ENCODE results near the gene STRN3. TPM values are rescaled to one million over a fixed set of nuclear protein-coding genes. Genes with fewer than 3 reads are reported as not detected.
"Not testable (repeated sequence)": the region's sequence is repeated elsewhere in the genome, so short reads cannot be mapped to it uniquely, and the experiment has no call there.

The STRN3 gene
- total RNA-seq, 1 donor from 2014 or later = 84.0 TPM

DNA sequence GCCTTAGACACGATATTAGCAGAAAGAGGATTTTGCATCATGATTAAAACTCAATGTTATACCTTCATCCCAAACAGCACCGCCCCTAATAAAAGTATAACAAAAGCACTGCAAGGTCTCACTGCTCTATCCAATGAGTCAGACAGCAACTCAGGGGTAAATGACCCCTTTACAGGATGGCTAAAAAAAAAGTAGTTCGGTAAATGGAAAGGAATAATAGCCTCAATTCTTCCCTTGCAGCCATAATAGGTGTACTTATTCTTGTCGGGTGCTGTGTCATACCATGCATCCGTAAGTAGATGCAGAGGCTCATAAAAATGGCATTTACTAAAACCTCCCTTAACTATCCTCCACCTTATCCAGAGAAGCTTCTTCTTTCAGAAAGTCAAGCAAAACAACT, 54.6 kb downstream of the STRN3 start:
- DNase-seq (ENCODE audit: low spot score) = no peak

DNA sequence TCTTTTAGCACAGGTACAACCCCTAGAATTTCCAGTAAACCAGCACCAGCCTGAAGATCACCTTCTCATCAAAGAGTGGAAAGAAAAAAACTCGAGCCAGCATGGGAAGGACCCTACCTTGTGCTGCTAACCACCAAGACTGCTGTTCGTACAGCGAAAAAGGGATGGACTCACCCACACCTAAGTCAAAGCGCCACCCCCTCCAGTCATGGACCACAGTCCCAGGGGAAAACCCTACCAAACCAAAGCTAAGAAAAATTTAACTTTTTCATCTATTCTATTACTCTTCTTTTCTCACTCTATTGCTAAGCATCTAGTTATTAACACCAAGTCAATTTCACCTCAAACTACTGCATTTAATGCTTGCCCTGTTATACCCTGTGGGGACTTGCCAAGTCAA, 56.4 kb downstream of the STRN3 start:
- DNase-seq (ENCODE audit: low spot score) = not testable (repeated sequence)

DNA sequence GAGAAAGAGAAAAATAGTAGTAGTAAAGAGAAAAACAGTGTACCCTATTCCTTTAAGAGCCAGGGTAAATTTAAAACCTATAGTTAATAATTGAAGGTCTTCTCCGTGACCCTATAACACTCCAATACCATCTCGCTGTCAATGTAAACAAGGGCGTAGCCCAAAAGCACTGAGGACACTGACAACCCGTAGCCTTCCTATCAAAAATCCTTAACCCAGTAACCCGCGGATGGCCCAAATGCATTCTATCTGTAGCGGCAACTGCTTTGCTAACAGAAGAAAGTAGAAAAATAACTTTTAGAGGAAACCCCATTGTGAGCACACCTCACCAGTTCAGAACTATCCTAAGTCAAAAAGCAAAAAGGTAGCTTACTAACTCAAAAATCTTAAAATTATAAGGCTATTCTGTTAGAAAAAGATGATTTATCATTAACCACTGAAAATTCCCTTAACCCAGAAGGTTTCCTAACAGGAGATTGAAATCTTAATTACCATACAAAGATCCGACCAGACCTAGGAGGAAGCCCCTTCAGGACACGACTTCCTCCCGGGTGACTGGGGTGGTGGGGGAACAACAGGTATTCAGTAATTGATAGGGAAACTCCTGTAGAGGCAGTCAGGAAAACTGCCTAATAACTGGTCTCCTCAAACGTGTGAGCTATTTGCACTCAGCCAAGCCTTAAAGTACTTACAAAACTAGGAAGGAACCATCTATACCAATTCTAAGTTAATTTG, 58.6 kb downstream of the STRN3 start:
- not testable (repeated sequence) for DNase-seq (ENCODE audit: low spot score)

DNA sequence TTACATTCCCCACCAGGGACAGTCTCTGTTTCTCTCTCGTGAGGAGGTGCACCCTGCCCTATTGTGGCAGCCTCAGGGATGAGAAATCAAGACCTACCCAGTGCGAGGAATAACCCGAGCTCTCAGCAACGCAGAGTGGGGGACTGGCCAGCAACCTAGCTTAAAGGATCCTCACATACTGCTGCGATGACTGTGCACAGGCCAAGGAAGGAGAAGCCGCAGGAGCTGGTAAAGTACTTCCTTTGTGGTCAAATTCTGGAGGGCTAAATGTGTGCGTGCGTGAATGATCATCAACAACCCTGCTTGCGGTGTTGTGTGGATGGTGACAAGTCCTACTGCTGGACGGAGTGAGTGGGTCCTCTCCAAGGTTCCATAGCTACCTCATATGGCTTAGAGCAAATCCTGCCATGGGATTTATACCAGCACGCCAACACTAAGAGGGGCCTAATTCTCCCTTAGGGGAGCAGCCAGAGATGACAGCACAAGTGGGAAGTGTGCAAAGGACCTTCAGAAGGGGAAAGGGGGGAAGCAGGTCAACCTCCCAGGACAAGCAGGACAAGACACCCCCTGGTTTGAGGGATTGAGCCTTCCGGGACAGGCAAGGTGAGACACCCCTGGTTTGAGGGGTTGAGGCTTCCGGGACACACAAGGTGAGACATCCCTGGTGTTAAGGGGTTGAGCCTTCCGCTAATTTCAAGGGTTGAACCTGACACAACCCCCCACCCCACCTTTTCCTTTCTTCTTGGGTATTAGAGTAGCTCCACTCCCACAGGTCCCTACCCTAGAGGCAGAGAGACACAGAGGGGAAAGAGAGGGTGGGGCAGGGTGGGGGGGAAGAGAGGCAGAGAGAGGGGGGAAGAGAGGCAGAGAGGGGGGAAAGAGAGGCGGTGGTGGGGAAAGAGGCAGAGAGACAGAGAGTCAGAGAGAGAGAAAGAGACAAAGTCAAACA, 59.5 kb downstream of the STRN3 start:
- DNase-seq (ENCODE audit: low spot score) = no peak

DNA sequence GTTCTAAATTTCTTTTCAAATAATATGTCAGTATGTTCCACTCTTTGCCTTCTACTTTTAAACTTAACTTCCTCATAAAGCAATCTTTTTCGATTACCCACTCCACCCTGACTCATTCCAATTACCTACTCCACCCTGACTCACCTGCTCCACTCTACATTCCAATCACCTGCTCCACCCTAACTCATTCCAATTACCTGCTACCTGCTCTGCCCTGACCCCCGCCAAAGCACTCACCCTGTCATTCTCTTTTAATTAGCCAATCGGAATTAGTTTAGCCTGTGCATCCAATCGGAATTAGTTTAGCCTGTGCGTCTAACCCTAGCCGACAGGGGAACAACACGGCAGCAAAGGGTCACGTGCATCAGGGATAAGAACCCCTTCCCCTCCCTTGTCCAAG, 60.3 kb downstream of the STRN3 start:
- not testable (repeated sequence) for DNase-seq (ENCODE audit: low spot score)

DNA sequence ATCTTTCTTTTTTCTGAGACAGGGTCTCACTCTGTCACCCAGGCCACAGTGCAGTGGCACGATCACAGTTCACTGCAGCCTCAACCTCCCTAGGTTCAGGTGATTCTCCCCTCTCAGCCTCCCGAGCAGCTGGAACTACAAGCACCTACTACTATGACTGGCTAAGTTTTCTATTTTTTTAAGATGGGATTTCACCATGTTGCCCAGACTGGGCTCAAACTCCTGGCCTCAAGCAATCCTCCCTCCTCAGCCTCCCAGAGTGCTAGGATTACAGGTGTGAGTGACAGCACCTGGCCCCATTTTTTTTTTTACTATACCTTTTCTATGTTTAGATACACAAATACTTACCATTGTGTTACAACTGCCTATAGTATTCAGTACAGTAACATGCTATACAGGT, 63.6 kb downstream of the STRN3 start:
- not testable (repeated sequence) for DNase-seq (ENCODE audit: low spot score)

DNA sequence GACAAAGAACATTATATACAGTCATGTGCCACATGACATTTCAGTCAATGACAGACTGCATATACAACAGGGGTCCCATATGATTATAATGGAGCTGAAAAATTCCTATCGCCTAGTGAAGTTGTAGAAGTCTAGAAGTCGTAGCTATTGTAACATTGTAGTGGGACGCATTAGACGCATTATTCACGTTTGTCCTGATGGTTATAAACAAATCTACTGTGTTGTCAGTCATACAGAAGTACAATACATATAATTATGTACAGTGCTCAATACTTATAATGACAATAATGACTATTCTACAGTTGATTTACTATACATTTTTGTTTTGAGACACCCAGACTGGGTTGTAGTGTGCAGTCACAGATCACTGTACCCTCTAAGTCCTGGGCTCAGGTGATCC, 64.8 kb downstream of the STRN3 start:
- no peak for DNase-seq (ENCODE audit: low spot score)

DNA sequence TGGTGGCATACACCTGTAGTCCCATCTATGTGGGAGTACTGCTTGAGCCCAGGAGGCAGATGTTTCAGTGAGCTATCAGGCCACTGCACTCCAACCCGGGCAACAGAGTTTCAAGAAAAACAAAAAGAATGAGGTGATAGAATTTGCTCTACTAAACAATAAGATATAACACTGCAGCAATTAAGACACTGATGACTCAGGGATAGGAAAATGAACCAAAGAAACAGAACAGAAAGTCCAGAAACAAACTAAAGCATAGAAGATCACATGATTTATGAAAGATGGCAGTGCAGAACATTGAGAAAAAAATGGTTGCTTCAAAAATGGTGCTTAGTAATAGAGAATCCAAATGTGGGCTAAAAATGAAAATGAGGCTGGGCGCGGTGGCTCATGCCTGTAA, 66.0 kb downstream of the STRN3 start:
- DNase-seq (ENCODE audit: low spot score) = no peak

DNA sequence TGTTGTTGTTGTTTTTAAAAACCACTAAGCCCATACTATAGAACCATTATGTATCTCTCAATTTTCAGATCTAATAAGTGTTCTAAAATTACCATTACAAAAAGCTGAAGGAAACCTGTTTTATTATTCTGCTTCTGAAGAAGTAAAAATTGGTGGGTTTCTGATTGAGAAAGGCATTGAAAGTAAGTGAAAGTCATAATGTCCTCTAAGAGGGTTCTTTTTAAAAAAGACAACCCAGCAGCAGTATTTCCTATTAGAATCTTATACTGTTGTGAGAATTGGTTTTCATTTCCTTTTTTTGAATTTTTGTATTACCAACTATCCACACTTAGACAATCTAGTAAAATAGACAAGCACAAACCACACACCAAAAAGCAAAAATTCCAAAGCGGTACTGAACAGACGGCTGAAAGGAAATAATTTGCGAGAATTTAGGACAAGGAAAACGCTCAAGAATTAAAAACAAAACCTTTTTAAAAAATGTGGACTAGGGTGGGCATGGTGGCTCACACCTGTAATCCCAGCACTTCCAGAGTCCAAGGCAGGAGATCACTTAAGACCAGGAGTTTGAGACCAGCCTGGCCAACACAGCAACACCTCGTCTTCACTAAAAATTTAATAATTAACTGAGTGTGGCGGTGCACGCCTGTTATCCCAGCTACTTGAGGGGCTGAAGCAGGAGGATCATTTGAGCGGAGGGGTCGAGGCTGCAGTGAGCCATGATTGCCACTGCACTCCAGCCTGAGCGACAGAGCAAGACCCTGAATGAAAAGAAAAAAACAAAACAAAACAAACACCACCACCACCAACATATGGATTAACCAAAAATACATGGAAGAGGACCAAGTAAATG, 67.4 kb downstream of the STRN3 start:
- no peak for DNase-seq (ENCODE audit: low spot score)

DNA sequence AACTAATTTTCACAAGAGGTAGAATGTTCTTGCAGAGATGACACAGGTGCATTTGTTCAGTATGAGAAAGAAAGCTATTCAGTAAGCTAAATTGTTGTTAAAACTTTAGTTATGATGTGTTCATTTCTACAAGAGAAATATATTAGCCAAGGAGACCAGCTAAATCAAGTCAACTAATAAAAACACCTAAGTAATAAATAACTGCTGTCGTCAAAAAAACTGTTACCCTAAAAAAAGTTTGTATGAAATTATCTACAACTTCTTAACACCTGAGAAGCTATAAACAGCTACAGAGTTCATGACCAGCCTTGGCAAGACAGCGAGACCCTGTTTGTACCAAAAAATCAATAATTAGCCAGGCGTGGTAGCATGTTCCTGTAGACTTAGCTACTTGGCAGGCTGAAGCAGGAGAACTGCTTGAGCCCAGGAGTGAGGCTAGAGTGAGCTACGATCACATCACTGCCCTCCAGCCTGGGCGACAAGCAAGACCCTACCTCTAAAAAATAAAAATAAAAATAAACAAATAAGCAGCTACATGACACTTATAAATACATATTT, 68.3 kb downstream of the STRN3 start:
- no peak for DNase-seq (ENCODE audit: low spot score)

DNA sequence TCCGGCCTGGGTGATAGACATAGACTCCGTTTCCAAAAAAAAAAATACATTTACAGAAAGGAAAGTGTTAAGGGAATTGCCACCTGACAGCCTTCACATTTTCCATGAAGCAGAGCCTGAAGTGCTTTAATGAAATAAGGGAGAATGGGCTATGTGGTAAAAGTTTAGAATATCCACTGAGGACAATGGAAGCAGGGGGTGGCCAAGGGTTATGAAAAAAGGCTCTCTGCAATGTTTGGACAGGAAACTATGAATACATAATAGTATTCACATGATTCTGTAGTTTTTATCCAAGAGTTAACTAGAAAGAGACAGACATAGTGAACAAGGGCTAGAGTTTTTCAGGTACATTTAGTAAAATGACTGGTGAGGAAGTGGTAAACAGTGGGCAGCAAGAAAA, 76.5 kb downstream of the STRN3 start:
- DNase-seq (ENCODE audit: low spot score) = no peak

DNA sequence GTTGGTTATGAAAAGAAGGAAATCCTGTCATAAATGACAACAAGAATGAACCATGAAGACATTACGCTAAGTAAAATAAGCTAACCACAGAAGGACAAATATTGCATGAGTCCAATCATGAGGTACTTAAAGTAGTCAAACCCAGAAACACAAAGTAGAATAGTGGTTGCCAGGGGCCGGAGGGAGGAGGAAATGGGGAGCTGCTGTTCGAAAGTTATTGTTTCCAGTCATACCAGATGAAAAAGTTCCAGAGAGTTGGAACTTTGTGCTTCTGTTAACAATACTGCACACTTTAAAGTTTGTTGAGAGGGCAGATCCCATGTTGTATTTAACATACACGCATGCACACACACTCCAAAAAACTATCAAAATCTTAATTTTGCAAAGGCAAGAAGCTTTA, 82.5 kb downstream of the STRN3 start:
- DNase-seq (ENCODE audit: low spot score) = no peak

DNA sequence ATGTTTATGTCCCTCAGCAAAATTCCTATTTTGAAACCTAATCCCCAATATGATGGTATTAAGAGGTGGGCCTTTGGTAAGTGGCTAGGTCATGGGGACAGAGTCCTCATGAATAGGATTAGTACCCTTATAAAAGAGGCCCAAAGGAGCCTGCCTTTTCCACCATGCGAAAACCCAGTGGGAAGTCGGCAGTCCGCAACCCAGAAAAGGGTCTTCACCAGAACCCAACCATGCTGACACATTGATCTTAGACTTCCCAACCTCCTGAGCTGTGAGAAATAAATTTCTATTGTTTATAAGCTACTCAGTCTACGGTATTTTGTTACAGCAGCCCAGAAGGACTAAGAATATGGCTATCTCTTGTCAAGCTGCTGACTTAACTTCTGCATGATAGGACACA, 85.3 kb downstream of the STRN3 start:
- no peak for DNase-seq (ENCODE audit: low spot score)

DNA sequence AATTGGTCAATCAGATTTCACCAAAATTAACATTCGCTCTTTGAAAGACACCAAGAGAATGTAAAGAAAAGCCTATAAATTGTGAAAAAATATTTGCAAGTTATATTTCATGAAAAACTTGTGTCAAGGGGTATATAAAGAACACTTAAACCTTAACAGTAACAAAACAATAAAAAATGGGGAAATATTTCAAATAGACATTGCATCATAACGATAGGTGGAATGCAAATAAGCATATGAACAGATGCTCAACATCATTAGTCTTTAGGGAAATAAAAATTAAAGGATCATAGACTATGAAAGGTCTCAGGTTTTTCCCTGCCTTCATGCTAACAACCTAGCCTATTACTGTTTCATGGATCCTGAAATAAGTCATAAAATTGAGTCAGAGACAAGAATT, 87.6 kb downstream of the STRN3 start:
- no peak for DNase-seq (ENCODE audit: low spot score)

DNA sequence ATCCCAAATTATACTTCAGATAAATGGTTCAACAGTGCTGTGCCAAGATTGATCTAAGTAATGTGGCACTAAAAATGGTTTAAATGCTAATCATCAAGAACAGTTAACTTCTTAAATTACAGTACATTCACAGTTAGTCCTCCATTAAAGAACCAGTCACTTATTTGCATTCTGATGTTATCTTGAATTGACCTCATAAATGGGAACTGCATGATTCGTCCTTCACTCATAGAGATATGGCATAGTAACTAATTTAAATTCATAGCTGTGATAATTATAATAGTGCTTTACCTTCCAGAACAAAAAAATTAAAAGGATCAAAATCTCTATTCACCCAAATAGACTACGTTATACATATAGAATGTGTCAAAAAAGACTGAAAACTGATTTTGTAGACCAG, 90.7 kb downstream of the STRN3 start:
- no peak for DNase-seq (ENCODE audit: low spot score)

DNA sequence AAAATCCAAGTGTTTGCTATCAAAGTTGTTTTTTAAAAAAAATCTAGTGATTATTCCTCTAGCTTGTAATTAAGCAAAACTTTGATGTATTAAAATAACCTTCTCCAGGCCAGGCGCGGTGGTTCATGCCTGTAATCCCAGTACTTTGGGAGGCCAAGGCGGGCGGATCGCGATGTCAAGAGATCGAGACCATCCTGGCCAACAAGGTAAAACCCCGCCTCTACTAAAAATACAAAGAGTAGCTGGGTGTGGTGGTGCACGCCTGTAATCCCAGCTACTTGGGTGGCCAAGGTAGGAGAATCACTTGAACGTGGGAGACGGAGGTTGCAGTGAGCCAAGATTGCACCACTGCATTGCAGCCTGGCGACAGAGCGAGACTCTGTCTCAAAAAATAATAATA, 92.2 kb downstream of the STRN3 start:
- DNase-seq (ENCODE audit: low spot score) = not testable (repeated sequence)

DNA sequence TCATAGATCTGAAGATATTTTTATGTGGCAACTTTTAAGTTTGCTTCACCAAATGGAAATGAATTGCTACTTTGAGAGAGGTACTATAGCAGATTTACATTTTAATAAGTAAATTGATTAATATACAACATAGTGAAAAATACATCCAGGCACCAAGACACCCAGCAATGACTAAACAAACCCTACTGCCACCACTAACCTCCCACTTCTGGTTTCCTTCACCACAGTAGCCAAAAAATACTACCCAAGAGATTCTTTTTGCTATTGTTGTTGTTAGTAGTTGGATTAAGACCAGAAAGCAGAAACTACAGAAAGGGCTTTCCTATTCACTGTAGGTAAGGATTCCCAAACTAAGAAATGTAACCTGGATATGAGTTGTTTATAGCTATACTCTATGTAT, 97.7 kb downstream of the STRN3 start:
- DNase-seq (ENCODE audit: low spot score) = no peak

DNA sequence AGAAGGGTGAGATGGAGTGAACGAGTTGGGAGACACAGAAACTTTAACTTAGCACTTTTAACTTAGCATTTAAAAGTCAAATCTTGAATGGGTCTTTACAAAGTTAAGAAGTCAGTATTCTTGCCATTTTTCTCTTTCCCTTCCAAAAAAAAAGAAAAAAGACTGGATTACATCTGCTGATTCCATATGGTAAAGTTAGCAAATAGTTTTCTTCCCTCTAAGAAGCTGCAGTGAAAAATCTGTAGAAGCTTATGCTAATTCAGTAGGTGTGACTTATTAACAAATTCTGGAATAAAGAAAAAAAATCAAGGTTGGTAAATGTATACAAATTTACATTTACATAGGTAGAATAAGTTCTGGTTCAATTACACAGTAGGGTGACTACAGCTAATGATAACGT, 100.9 kb downstream of the STRN3 start:
- DNase-seq (ENCODE audit: low spot score) = no peak

DNA sequence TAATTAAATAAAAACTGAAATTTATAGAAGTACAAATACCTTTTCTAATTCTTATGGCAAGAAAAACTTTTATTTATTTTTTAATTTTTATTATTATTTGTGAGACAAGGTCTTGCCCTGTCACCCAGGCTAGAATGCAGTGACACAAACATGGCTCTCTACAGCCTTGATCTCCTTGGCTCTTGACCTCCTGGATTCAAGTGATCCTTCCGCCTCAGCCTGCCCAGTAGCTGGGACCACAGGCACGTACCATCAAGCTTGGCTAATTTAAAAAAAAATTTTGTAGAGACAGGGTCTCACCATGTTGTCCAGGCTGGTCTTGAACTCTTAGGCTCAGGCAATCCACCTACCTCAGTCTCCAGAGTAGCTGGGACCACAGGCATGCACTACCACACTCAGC, 104.4 kb downstream of the STRN3 start:
- DNase-seq (ENCODE audit: low spot score) = no peak

DNA sequence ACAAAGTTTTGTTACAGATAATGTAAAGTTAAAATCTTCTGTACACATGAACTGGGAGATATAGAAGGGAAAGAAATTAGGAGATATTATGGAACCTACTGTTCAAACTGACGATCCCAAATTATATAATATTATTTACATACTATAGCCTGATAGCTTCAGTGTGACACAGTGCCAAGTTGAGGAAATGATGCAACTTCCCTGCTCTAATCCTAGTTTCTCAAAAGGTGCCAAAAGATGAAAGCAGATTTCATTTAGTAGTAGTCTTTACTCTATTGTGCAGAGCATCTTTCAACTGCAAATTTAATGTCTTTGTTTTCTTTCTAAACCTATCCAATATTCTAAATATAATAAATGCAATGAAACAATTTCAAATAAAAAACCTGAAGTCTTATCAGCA, 104.9 kb downstream of the STRN3 start:
- no peak for DNase-seq (ENCODE audit: low spot score)

DNA sequence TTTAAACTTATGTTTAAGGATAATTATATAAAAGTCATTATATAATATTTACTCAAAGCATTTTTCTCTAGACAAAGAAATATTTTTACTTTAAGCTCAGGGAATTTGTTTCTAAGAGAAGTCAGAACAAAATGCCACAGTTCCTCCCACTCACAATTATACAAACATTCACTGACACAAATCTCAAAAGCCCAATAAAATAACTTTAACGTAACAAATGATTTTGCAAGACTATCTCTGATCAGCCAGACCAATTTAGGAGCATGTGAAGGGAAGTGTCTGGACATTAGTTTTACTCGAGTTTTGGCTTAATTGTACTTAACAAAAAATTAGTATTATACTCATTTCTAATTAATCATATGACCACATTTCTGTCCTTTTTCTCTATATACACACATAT, 110.6 kb downstream of the STRN3 start:
- no peak for DNase-seq (ENCODE audit: low spot score)

DNA sequence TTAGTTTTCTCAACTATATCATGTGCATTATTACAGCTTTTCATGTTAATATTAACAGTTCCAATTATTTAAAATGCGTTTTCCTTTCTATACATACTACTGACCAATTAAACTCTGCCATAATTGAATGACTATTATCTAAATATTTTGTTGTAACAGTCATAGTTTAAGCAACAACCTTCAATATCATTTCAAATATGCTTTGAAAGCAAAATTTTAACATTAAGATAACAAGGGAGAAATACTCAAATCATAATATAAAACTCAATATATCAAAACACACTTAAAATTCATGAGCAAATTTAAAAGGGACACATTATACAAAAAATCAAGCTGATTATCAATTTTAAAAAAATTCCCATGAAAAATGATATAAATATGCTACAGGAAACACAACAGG, 111.4 kb downstream of the STRN3 start:
- no peak for DNase-seq (ENCODE audit: low spot score)

All from umbilical cord (tissue), 2 donors.